ENCODE data around the gene CABLES2.

CABLES2 gene

DNA sequence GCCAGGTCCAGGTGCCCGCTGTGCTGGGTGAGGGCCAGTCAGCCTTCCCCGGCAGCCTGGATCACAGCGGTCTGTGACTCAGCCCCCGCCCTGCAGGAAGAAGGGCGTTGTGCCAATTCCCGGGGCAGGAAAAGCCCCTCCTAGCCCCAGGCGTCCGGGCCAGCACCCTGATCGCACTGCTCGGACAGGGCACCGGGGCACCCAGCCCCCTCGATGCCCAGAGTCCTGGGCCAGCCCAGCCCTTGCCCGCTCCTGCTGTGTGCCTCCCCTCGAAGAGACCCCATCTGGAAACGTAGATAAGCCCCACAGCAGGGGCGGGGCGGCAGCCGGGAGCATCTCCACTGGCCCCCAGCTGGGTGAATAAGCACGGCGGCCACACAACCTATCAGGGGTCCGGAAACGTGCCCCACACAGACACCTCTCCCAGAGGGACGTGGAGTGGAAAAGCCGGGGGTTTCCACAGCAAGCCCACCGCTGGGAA lies 49.9 kb downstream of the CABLES2 start:
- H3K27ac ChIP-seq (ENCODE audit: low read depth, low read length, poor library complexity, severe bottlenecking), result no peak overlapping the region
- TF ChIP-seq, protein P1, sequence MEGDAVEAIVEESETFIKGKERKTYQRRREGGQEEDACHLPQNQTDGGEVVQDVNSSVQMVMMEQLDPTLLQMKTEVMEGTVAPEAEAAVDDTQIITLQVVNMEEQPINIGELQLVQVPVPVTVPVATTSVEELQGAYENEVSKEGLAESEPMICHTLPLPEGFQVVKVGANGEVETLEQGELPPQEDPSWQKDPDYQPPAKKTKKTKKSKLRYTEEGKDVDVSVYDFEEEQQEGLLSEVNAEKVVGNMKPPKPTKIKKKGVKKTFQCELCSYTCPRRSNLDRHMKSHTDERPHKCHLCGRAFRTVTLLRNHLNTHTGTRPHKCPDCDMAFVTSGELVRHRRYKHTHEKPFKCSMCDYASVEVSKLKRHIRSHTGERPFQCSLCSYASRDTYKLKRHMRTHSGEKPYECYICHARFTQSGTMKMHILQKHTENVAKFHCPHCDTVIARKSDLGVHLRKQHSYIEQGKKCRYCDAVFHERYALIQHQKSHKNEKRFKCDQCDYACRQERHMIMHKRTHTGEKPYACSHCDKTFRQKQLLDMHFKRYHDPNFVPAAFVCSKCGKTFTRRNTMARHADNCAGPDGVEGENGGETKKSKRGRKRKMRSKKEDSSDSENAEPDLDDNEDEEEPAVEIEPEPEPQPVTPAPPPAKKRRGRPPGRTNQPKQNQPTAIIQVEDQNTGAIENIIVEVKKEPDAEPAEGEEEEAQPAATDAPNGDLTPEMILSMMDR (IDR thresholded peaks at IDR 0.05; ENCODE audit: low read length), result no peak
- no peak for TF ChIP-seq EZH2 (IDR thresholded peaks at IDR 0.05; ENCODE audit: borderline replicate concordance, low read length)
- no peaks in the 10 kb centered on the region for H4K20me1 ChIP-seq (ENCODE audit: insufficient read depth, low read length)
- no peaks in the 10 kb centered on the region for H3F3A ChIP-seq (ENCODE audit: insufficient read depth, low read length)
- H3K4me1 ChIP-seq (ENCODE audit: insufficient read depth, low read length, severe bottlenecking), result no peaks in the 10 kb centered on the region
- H3K36me3 ChIP-seq (ENCODE audit: insufficient read depth, low read length), result no peaks in the 10 kb centered on the region
- H3K4me2 ChIP-seq (ENCODE audit: low read length), result no peak overlapping the region
- no peaks in the 10 kb centered on the region for H3K79me2 ChIP-seq (ENCODE audit: insufficient read depth, low read length)
- no peak overlapping the region for H2AFZ ChIP-seq (ENCODE audit: low read length)
- H3K9ac ChIP-seq (ENCODE audit: low read length), result no peak overlapping the region
- H3K27me3 ChIP-seq (ENCODE audit: insufficient read depth, low read length), result peaks cover 7% of the 10 kb centered on the region; the same call in 1 of the 2 replicates
- no peak overlapping the region for H3K4me3 ChIP-seq (ENCODE audit: low read depth, low read length, poor library complexity, severe bottlenecking)
- no peaks in the 10 kb centered on the region for H3K9me2 ChIP-seq (ENCODE audit: low read depth, low read length)
- no peaks in the 10 kb centered on the region for H3K9me3 ChIP-seq (ENCODE audit: low read length)

DNA sequence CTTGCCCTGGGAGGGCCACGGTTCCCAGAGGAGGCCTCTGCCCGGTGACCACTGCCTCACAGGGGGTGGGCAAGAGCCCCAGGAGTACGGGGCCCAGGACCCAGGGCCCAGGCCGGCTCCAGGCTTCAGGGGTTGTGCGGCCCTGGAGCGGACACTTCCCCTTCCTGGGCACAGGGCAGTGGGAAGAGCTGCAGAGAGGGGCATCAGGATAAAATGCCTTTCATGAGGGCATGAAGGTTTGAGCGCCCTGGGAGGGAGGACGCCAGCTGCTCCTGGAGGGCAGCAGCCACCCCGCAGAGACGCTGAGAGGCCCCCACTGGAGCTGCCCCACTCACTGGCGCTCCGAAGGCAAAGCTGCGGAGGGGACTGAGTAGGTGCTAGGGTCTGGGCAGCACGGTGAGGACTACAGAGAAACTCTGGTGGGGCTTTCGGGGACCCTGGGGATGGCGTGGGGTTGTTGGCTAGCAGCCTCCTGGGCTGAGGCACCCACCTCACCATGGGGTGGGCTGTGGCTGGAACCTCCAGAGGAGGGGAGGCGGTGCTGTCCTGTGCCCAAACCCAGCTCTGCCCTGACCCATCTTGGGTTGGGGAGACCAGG lies 50.4 kb downstream of the CABLES2 start:
- H3F3A ChIP-seq (ENCODE audit: insufficient read depth, low read length), result no peaks in the 10 kb centered on the region
- H3K4me1 ChIP-seq (ENCODE audit: insufficient read depth, low read length, severe bottlenecking), result no peaks in the 10 kb centered on the region
- H3K36me3 ChIP-seq (ENCODE audit: insufficient read depth, low read length), result no peaks in the 10 kb centered on the region
- H3K4me2 ChIP-seq (ENCODE audit: low read length), result no peak overlapping the region
- H4K20me1 ChIP-seq (ENCODE audit: insufficient read depth, low read length), result no peaks in the 10 kb centered on the region
- H3K27ac ChIP-seq (ENCODE audit: low read depth, low read length, poor library complexity, severe bottlenecking), result no peak overlapping the region
- no peak overlapping the region for H2AFZ ChIP-seq (ENCODE audit: low read length)
- H3K9me2 ChIP-seq (ENCODE audit: low read depth, low read length), result no peaks in the 10 kb centered on the region
- no peaks in the 10 kb centered on the region for H3K9me3 ChIP-seq (ENCODE audit: low read length)
- TF ChIP-seq, protein P1 (IDR thresholded peaks at IDR 0.05; ENCODE audit: low read length), result no peak
- TF ChIP-seq EZH2 (IDR thresholded peaks at IDR 0.05; ENCODE audit: borderline replicate concordance, low read length), result no peak
- H3K4me3 ChIP-seq (ENCODE audit: low read depth, low read length, poor library complexity, severe bottlenecking), result no peak overlapping the region
- H3K9ac ChIP-seq (ENCODE audit: low read length), result no peak overlapping the region
- peaks cover 7% of the 10 kb centered on the region; the same call in 1 of the 2 replicates for H3K27me3 ChIP-seq (ENCODE audit: insufficient read depth, low read length)
- no peaks in the 10 kb centered on the region for H3K79me2 ChIP-seq (ENCODE audit: insufficient read depth, low read length)

DNA sequence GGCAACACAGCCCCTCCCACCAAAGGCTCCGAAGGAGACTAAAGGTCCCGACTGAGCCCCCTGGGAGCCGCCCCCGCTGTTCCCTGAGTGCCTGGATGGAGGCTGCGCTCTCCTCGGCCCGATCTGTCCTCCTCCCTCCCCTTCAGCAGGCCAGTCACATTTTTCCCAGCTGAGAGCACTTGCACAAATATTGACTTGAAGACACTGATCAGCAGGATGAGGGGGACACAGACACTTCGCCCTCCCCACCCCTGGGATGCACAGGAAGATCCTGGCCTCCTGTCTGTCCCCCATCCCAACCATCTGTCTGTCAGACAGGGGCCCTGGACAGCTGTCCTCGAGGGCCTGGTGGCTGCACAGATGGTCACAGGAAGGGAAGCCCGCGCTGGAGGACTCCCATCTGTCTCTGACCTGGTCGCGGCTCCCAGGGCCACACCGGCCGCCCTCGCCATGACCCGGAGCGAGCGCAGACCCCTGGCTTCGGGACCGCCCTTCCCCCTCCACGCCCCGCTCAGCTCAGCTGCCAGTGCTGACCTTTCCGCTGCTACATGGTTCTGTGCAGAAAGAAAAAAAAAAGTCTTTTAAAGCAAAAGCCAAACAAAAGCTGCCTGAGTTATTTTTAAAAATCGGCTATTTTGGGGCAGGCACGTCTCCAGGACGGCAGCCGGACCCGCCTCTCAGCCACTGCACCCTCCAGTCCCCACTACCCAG lies 51.1 kb downstream of the CABLES2 start:
- no peak overlapping the region for H3K4me3 ChIP-seq (ENCODE audit: low read depth, low read length, poor library complexity, severe bottlenecking)
- no peak overlapping the region for H3K4me2 ChIP-seq (ENCODE audit: low read length)
- TF ChIP-seq, protein P1 (IDR thresholded peaks at IDR 0.05; ENCODE audit: low read length), result no peak
- TF ChIP-seq EZH2 (IDR thresholded peaks at IDR 0.05; ENCODE audit: borderline replicate concordance, low read length), result no peak
- peaks cover 7% of the 10 kb centered on the region; the same call in 1 of the 2 replicates for H3K27me3 ChIP-seq (ENCODE audit: insufficient read depth, low read length)
- H3K9ac ChIP-seq (ENCODE audit: low read length), result no peak overlapping the region
- H4K20me1 ChIP-seq (ENCODE audit: insufficient read depth, low read length), result no peaks in the 10 kb centered on the region
- no peaks in the 10 kb centered on the region for H3K9me3 ChIP-seq (ENCODE audit: low read length)
- H2AFZ ChIP-seq (ENCODE audit: low read length), result no peak overlapping the region
- no peak overlapping the region for H3K27ac ChIP-seq (ENCODE audit: low read depth, low read length, poor library complexity, severe bottlenecking)
- H3K9me2 ChIP-seq (ENCODE audit: low read depth, low read length), result no peaks in the 10 kb centered on the region
- H3K36me3 ChIP-seq (ENCODE audit: insufficient read depth, low read length), result no peaks in the 10 kb centered on the region
- H3K4me1 ChIP-seq (ENCODE audit: insufficient read depth, low read length, severe bottlenecking), result no peaks in the 10 kb centered on the region
- no peaks in the 10 kb centered on the region for H3F3A ChIP-seq (ENCODE audit: insufficient read depth, low read length)
- H3K79me2 ChIP-seq (ENCODE audit: insufficient read depth, low read length), result no peaks in the 10 kb centered on the region

All from OCI-LY1 (cell line).